Activated naive CD8-positive, alpha-beta T cell treated with anti-CD3 and anti-CD28 coated beads for 36 hours (primary cell): ENCODE measurements around the gene TMIGD2. TPM values are rescaled to one million over a fixed set of nuclear protein-coding genes. Genes with fewer than 3 reads are reported as not detected.
"Not testable (repeated sequence)": the region's sequence is repeated elsewhere in the genome, so short reads cannot be mapped to it uniquely, and the experiment has no call there.

Source experiments
- DNase-seq: peaks from one replicate; pipeline ENCODE4 v3.0.0; 2021
- H3K27ac Mint-ChIP-seq: one replicate; pipeline ENCODE4 v1.8.0; 2022; ENCODE audit warnings: mild to moderate bottlenecking, moderate library complexity, mixed read lengths
- H3K27me3 Mint-ChIP-seq: one replicate; pipeline ENCODE4 v1.8.0; 2022; ENCODE audit warnings: mild to moderate bottlenecking, mixed read lengths
- H3K36me3 Mint-ChIP-seq: one replicate; pipeline ENCODE4 v1.8.0; 2021; ENCODE audit warnings: mild to moderate bottlenecking, mixed read lengths
- H3K4me1 Mint-ChIP-seq: one replicate; pipeline ENCODE4 v1.8.0; 2021; ENCODE audit warnings: mixed read lengths
- H3K4me3 Mint-ChIP-seq: one replicate; pipeline ENCODE4 v1.8.0; 2022; ENCODE audit warnings: mild to moderate bottlenecking, moderate library complexity, mixed read lengths
- H3K9me3 Mint-ChIP-seq: one replicate; pipeline ENCODE4 v1.8.0; 2022; ENCODE audit warnings: mixed read lengths
- total RNA-seq, 2 experiments: library from RNA; stranded (reverse); gene quantifications; one replicate each; pipeline ENCODE4 v1.2.3, GENCODE V29; 2021

TMIGD2 gene
- total RNA-seq, 2 experiments from 2014 or later: 12.6 to 14.7 TPM

DNA sequence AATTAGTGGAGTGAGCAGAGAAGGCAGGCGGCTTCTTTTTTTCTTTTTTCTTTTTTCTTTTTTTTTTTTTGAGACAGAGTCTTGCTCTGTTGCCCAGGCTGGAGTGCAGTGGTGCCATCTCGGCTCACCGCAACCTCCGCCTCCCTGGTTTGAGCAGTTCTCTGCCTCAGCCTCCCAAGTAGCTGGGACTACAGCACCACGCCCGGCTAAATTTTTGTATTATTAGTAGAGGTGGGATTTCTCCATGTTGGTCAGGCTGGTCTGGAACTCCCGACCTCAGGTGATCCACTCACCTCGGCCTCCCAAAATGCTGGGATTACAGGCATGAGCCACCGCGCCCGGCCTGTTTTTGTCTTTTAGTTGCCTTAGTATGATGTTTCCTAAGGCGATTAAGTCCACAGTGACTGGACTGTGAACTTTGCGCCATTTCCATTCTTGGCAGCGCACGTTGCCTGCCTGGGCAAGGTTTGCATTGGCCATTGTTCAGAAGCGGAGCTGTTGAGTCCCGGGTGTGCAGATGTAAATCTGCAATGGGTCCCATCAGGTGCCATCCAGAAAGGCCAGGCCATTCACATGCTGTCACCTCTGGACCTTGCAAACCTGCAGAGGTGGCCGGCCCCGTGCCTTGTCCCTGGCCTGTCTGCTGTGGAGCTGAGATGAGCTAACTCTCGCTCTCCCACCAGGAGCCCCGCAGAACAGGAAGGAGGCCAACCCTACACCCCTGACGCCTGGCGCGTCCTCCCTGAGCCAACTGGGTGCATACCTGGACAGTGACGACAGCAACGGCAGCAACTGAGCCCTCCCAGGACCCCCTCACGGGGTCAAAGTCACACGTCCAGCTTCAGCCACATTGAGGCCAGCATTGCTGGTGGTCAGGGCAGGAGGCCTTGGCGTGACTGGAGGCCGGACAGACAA lies 34.0 kb downstream of the TMIGD2 start:
- H3K4me1 Mint-ChIP-seq: peaks cover 21% of the 10 kb centered on the region
- DNase-seq: no peak
- H3K9me3 Mint-ChIP-seq: no peaks in the 10 kb centered on the region
- H3K36me3 Mint-ChIP-seq: peaks cover 43% of the 10 kb centered on the region
- no peak overlapping the region for H3K4me3 Mint-ChIP-seq
- no peaks in the 10 kb centered on the region for H3K27me3 Mint-ChIP-seq
- no peak overlapping the region for H3K27ac Mint-ChIP-seq

DNA sequence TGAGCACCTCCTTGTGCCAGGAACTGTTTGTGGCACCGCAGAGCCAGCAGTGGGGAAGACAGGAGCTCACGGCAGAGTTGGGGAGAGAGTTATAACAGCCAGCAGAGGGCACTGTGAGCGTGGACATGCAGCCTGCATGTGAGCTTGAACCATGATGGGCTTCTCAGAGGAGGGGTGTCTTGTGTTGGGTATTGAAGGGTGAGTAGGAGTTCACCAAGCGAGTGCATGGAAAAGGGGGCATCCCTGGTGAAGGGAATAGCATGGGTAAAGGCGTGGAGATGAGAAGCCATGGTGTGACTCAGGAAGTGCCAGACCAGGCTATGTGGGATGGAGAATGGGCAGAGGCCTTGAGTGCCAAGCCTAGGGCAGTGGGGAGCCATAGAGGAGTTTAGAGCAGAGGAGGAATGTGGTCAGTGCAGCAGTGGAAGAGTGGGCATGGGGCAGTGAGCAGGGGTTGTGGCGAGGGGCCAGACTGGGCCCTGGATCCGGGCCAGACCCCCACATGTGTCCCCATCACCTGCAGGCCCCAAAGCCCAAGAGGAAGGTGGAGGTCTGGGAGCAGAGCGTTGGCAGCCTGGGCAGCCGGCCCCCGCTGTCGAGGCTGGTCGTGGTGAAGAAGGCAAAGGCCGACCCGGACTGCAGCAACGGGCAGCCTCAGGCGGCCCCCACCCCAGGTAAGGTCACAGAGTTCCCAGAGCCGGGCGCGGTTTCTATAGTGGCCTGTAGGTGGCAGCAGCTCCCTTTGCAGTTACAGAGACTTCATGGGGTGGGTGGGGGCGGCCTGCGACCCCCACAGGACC lies 34.9 kb downstream of the TMIGD2 start:
- peaks cover 44% of the 10 kb centered on the region for H3K36me3 Mint-ChIP-seq
- H3K9me3 Mint-ChIP-seq: no peaks in the 10 kb centered on the region
- H3K27me3 Mint-ChIP-seq: no peaks in the 10 kb centered on the region
- peak; percentile 53 for DNase-seq
- H3K4me3 Mint-ChIP-seq: no peak overlapping the region
- no peak overlapping the region for H3K27ac Mint-ChIP-seq
- peaks cover 21% of the 10 kb centered on the region for H3K4me1 Mint-ChIP-seq

GRCh38 chr19:4266253-4267000 lies 35.8 kb downstream of the TMIGD2 start:
- Mint-ChIP-seq H3K9me3 (no peaks in the 10 kb centered on the region), H3K36me3 (peaks cover 35% of the 10 kb centered on the region), H3K4me3 (no peak overlapping the region), H3K27me3 (no peaks in the 10 kb centered on the region), H3K4me1 (peaks cover 21% of the 10 kb centered on the region), H3K27ac (no peak overlapping the region)
- DNase-seq: no peak

DNA sequence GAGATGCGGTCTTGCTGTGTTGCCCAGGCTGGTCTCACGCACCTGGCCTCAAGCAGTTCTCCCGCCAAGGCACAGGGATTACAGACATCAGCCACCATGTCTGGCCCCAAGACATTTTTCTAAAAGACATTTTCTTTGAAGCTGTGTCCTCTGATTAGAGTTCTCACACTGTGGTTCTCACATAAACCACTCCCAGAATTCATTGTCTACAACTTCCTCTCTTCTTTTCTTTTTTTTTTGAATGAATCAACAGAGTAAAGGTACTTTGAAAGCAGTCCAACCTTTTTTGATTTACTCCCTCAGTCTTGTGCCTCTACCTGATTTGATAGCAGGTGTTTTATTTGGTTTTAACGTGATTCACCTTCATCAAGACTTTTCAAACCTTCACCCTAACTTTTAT lies 37.4 kb downstream of the TMIGD2 start:
- Mint-ChIP-seq H3K36me3 (peaks cover 36% of the 10 kb centered on the region), H3K9me3 (no peaks in the 10 kb centered on the region), H3K4me1 (peaks cover 21% of the 10 kb centered on the region), H3K27me3 (no peaks in the 10 kb centered on the region), H3K27ac (peak overlapping the region; percentile 67), H3K4me3 (no peak overlapping the region)
- no peak for DNase-seq

GRCh38 chr19:4260613-4261191 lies 41.5 kb downstream of the TMIGD2 start:
- DNase-seq: no peak
- Mint-ChIP-seq H3K4me1 (peaks cover 13% of the 10 kb centered on the region), H3K27ac (no peak overlapping the region), H3K27me3 (no peaks in the 10 kb centered on the region), H3K4me3 (no peak overlapping the region), H3K36me3 (peaks cover 37% of the 10 kb centered on the region), H3K9me3 (no peaks in the 10 kb centered on the region)

GRCh38 chr19:4258181-4258580 lies 44.0 kb downstream of the TMIGD2 start:
- Mint-ChIP-seq H3K4me3 (no peak overlapping the region), H3K27ac (no peak overlapping the region), H3K4me1 (no peaks in the 10 kb centered on the region), H3K9me3 (no peaks in the 10 kb centered on the region), H3K27me3 (no peaks in the 10 kb centered on the region), H3K36me3 (peaks cover 44% of the 10 kb centered on the region)
- DNase-seq: no peak

- Mint-ChIP-seq H3K36me3 (peaks cover 52% of the 10 kb centered on the region), H3K4me1 (no peaks in the 10 kb centered on the region), H3K4me3 (no peak overlapping the region), H3K27ac (no peak overlapping the region), H3K27me3 (no peaks in the 10 kb centered on the region), H3K9me3 (no peaks in the 10 kb centered on the region)
- DNase-seq: no peak
Measured at GRCh38 chr19:4257025-4257424, 45.2 kb downstream of the TMIGD2 start.

DNA sequence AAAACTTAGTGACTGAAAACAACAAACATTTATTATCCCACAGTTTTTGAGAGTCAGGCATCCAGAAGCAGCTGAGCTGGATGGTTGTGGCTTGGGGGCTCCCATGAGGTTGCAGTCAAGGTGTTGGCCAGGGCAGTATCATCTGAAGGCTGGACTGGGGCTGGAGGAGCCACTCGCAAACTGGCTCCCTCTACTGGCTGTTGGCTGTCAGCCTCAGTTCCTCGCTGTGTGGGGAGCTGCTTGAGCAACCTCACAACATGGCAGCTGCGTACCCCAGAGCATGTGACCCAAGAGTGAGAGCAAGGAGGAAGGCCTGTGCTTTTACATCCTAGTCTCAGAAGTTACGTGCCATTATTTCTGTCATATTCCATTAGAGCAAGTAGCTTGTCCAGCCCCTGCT lies 45.6 kb downstream of the TMIGD2 start:
- DNase-seq: no peak
- Mint-ChIP-seq H3K27me3 (no peaks in the 10 kb centered on the region), H3K4me1 (no peaks in the 10 kb centered on the region), H3K4me3 (no peak overlapping the region), H3K27ac (no peak overlapping the region), H3K36me3 (peaks cover 56% of the 10 kb centered on the region), H3K9me3 (no peaks in the 10 kb centered on the region)

GRCh38 chr19:4246767-4247593 lies 55.2 kb downstream of the TMIGD2 start, which contains the start of gene YJU2:
TSS of gene YJU2 (plus strand) at chr19:4247080. CDS start at chr19:4247147, 67 bp downstream.
- peak within 1 kb of the TSS; percentile 92 for H3K4me3 Mint-ChIP-seq
- peaks cover 30% of the 10 kb centered on the region for H3K36me3 Mint-ChIP-seq
- no peaks in the 10 kb centered on the region for H3K27me3 Mint-ChIP-seq
- peaks cover 2% of the 10 kb centered on the region for H3K9me3 Mint-ChIP-seq
- peak; percentile 98 for DNase-seq
- peaks cover 6% of the 10 kb centered on the region for H3K4me1 Mint-ChIP-seq
- peak within 1 kb of the TSS; percentile 99 for H3K27ac Mint-ChIP-seq

DNA sequence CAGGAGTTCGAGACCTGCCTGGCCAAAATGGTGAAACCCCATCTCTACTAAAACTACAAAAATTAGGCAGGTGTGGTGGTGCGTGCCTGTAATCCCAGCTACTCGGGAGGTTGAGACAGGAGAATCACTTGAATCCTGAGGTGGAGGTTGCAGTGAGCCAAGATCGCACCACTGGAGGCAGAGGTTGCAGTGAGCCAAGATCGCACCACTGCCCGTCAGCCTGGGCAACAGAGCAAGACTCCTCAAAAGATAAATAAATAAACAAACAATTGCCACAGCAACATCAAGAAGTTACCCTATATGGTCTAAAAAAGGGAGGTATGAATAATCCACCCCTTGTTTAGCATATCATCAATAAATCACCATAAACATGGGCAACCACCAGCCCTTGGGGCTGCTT lies 56.3 kb downstream of the TMIGD2 start:
- H3K4me1 Mint-ChIP-seq, DNase-seq, H3K27me3 Mint-ChIP-seq, H3K9me3 Mint-ChIP-seq: not testable (repeated sequence)
- peak overlapping the region; percentile 99 for H3K27ac Mint-ChIP-seq
- peaks cover 22% of the 10 kb centered on the region for H3K36me3 Mint-ChIP-seq
- peak overlapping the region; percentile 92 for H3K4me3 Mint-ChIP-seq

Other genes with a start within 250 kb of the TMIGD2 start
- gene ZBTB7A, start 235.5 kb downstream of the TMIGD2 start, total RNA-seq: 10 to 100 TPM; 34.9 to 35.9 TPM
- gene MAP2K2, start 178.3 kb downstream of the TMIGD2 start, total RNA-seq: 100 to 1,000 TPM; 120 to 121 TPM
- not detected for gene CREB3L3, start 148.8 kb downstream of the TMIGD2 start, total RNA-seq
- 10 to 100 TPM; 27.1 to 27.2 TPM for gene SIRT6, start 119.8 kb downstream of the TMIGD2 start, total RNA-seq
- gene ANKRD24, start 119.7 kb downstream of the TMIGD2 start, total RNA-seq: 1 to 10 TPM; 1.6 TPM
- 1 to 10 TPM; 6.7 to 8.6 TPM for gene EBI3, start 72.9 kb downstream of the TMIGD2 start, total RNA-seq
- gene YJU2, start 55.3 kb downstream of the TMIGD2 start, total RNA-seq: 10 to 100 TPM; 37.6 to 38.5 TPM
- gene SHD, start 23.1 kb downstream of the TMIGD2 start, total RNA-seq: not detected
- 10 to 100 TPM; 21.0 to 21.3 TPM for gene FSD1, start 2.2 kb upstream of the TMIGD2 start, total RNA-seq
- 10 to 100 TPM; 12.3 to 13.1 TPM for gene STAP2, start 36.4 kb upstream of the TMIGD2 start, total RNA-seq
- 10 to 100 TPM; 15.6 to 18.8 TPM for gene MPND, start 41.2 kb upstream of the TMIGD2 start, total RNA-seq
- gene SH3GL1, start 98.2 kb upstream of the TMIGD2 start, total RNA-seq: 10 to 100 TPM; 40.3 to 41.1 TPM
- 10 to 100 TPM; 76.8 to 77.6 TPM for gene CHAF1A, start 100.3 kb upstream of the TMIGD2 start, total RNA-seq
- 10 to 100 TPM; 37.0 to 37.8 TPM for gene UBXN6, start 155.4 kb upstream of the TMIGD2 start, total RNA-seq
- gene HDGFL2, start 169.9 kb upstream of the TMIGD2 start, total RNA-seq: 10 to 100 TPM; 45.5 to 47.0 TPM
- not detected for gene PLIN4, start 216.1 kb upstream of the TMIGD2 start, total RNA-seq
- under 1 TPM; 0.32 to 0.56 TPM for gene PLIN5, start 232.8 kb upstream of the TMIGD2 start, total RNA-seq
- gene LRG1, start 237.6 kb upstream of the TMIGD2 start, total RNA-seq: under 1 TPM; 0.19 to 0.38 TPM